Endodermal cell (in vitro differentiated cells): Measurements from ENCODE around the gene CROCC. TPM values are rescaled to one million over a fixed set of nuclear protein-coding genes. Genes with fewer than 3 reads are reported as not detected.
A peak's percentile ranks its signal among the peaks of the same experiment; 100 is the strongest.

Experiments used
- DNase-seq: peaks from one replicate; pipeline ENCODE4 v3.0.0-alpha.2; 2017
- H3K27ac ChIP-seq: 2 replicates; pipeline ENCODE4 v1.5.1; 2013; ENCODE audit warnings: mild to moderate bottlenecking, low read depth, low read length, moderate library complexity
- H3K27me3 ChIP-seq: 2 replicates; pipeline ENCODE4 v1.6.1; 2013; ENCODE audit warnings: mild to moderate bottlenecking, low read length, moderate library complexity; ENCODE audit not compliant: insufficient read depth, control insufficient read depth, poor library complexity, severe bottlenecking
- H3K36me3 ChIP-seq: 2 replicates; pipeline ENCODE4 v1.7.0; 2013; ENCODE audit warnings: mild to moderate bottlenecking, low read length, moderate library complexity; ENCODE audit not compliant: control insufficient read depth, insufficient read depth
- H3K4me1 ChIP-seq: one replicate; pipeline ENCODE4 v1.7.0; 2013; ENCODE audit warnings: low read length; ENCODE audit not compliant: control insufficient read depth, insufficient read depth
- H3K4me3 ChIP-seq: 2 replicates; pipeline ENCODE4 v1.5.1; 2013; ENCODE audit warnings: mild to moderate bottlenecking, low read length, moderate library complexity
- H3K9ac ChIP-seq: 2 replicates; pipeline ENCODE4 v1.6.1; 2013; ENCODE audit warnings: mild to moderate bottlenecking, low read length, moderate library complexity; ENCODE audit not compliant: poor library complexity, severe bottlenecking; ENCODE audit errors: extremely low read depth
- H3K9me3 ChIP-seq: 2 replicates; pipeline ENCODE4 v1.6.1; 2013; ENCODE audit warnings: mild to moderate bottlenecking, low read length, moderate library complexity; ENCODE audit not compliant: control insufficient read depth
- H3K27ac Mint-ChIP-seq: 2 replicates; pipeline ENCODE4 v1.8.0; 2020; ENCODE audit warnings: mixed read lengths
- H3K27me3 Mint-ChIP-seq: 2 replicates; pipeline ENCODE4 v1.8.0; 2021; ENCODE audit warnings: mild to moderate bottlenecking, mixed read lengths; ENCODE audit not compliant: insufficient read depth
- H3K36me3 Mint-ChIP-seq: 2 replicates; pipeline ENCODE4 v1.8.0; 2020; ENCODE audit warnings: low read depth, mixed read lengths
- H3K4me1 Mint-ChIP-seq: 2 replicates; pipeline ENCODE4 v1.8.0; 2020; ENCODE audit warnings: mixed read lengths
- H3K4me3 Mint-ChIP-seq: 2 replicates; pipeline ENCODE4 v1.8.0; 2020; ENCODE audit warnings: mild to moderate bottlenecking, moderate library complexity, mixed read lengths
- H3K9me3 Mint-ChIP-seq: 2 replicates; pipeline ENCODE4 v1.8.0; 2020; ENCODE audit warnings: mild to moderate bottlenecking, mixed read lengths
- CTCF ChIP-seq: fragments of 200-600 bp; sonication (generic); conservative IDR thresholded peaks from 2 replicates; pipeline ENCODE4 v1.5.0; 2021; ENCODE audit warnings: antibody characterized with exemption, mild to moderate bottlenecking
- WGBS, 2 experiments: methylation state at CpG; one replicate each; pipeline versions ENCODE4 v1.1.5 to v1.1.7; 2013; ENCODE audit warnings: missing lambda C conversion rate in 2 of 2, mixed read lengths in 1 of 2; ENCODE audit not compliant: insufficient coverage in 1 of 2, insufficient read length in 1 of 2; 5-methylcytosine and 5-hydroxymethylcytosine counted together
- total RNA-seq, 2 donors: library from RNA; stranded (reverse); fragmentation: NEBNext Ultra II Directional in 1 of 2; extraction: Animal tissue kit (Norgen Biotek cat#: 25700) in 1 of 2; gene quantifications; 2 replicates in 1 of 2; 3 replicates in 1 of 2; pipeline ENCODE4 v1.2.1, GENCODE V29; 2021

CROCC gene
- total RNA-seq, 2 donors from 2014 or later = 58.4 to 61.8 TPM

GRCh38 chr1:17011439-17012307 is 89.9 kb downstream of the CROCC start, which contains the start of gene ATP13A2:
ATP13A2 (minus strand) TSS chr1:17011928; CDS start chr1:17011738, 190 bp downstream.
- peaks cover 32% of the 10 kb centered on the region for H3K4me1 Mint-ChIP-seq
- H3K27ac Mint-ChIP-seq = peak within 1 kb of the TSS; percentile 86
- WGBS, 2 experiments = 3 to 12% methylated on average over 23 to 94 of the region's 94 CpGs
- Histone ChIP-seq H3K36me3 (no peaks in the 10 kb centered on the region), H3K9me3 (no peaks in the 10 kb centered on the region), H3K27ac (no peak within 1 kb of the TSS), H3K27me3 (no peaks in the 10 kb centered on the region), H3K4me1 (peaks cover 11% of the 10 kb centered on the region), H3K9ac (peak within 1 kb of the TSS; percentile 30), H3K4me3 (peak within 1 kb of the TSS; percentile 86)
- peak within 1 kb of the TSS; percentile 73 for H3K4me3 Mint-ChIP-seq
- H3K9me3 Mint-ChIP-seq = no peaks in the 10 kb centered on the region
- H3K36me3 Mint-ChIP-seq = no peaks in the 10 kb centered on the region
- TF ChIP-seq CTCF = no peak
- DNase-seq = peak; percentile 95
- H3K27me3 Mint-ChIP-seq = no peaks in the 10 kb centered on the region

GRCh38 chr1:17012775-17013490 is 91.2 kb downstream of the CROCC start:
- 68 to 82% methylated on average over 9 of the region's 9 CpGs for WGBS, 2 experiments
- TF ChIP-seq CTCF = no peak
- Histone ChIP-seq H3K9ac (no peak overlapping the region), H3K27ac (no peak overlapping the region), H3K27me3 (no peaks in the 10 kb centered on the region), H3K4me3 (no peak overlapping the region), H3K9me3 (no peaks in the 10 kb centered on the region), H3K4me1 (peaks cover 11% of the 10 kb centered on the region), H3K36me3 (peaks cover 6% of the 10 kb centered on the region)
- DNase-seq = peak; percentile 78
- Mint-ChIP-seq H3K36me3 (peaks cover 3% of the 10 kb centered on the region), H3K27ac (no peak overlapping the region), H3K27me3 (no peaks in the 10 kb centered on the region), H3K4me1 (peaks cover 32% of the 10 kb centered on the region), H3K4me3 (no peak overlapping the region), H3K9me3 (no peaks in the 10 kb centered on the region)

- no peak for DNase-seq
- H3K4me1 Mint-ChIP-seq = peaks cover 32% of the 10 kb centered on the region
Observed at GRCh38 chr1:17013491-17014320, 92.0 kb downstream of the CROCC start.

More at GRCh38 chr1:17013491-17014320, 92.0 kb downstream of the CROCC start:
- no peaks in the 10 kb centered on the region for H3K9me3 ChIP-seq
- no peak overlapping the region for H3K9ac ChIP-seq
- Mint-ChIP-seq H3K4me3 (no peak overlapping the region), H3K9me3 (no peaks in the 10 kb centered on the region), H3K36me3 (peaks cover 9% of the 10 kb centered on the region), H3K27me3 (no peaks in the 10 kb centered on the region), H3K27ac (no peak overlapping the region)
- H3K4me1 ChIP-seq = peaks cover 11% of the 10 kb centered on the region
- no peak overlapping the region for H3K27ac ChIP-seq
- H3K27me3 ChIP-seq = no peaks in the 10 kb centered on the region
- H3K4me3 ChIP-seq = no peak overlapping the region
- peaks cover 13% of the 10 kb centered on the region for H3K36me3 ChIP-seq
- TF ChIP-seq CTCF = no peak
- WGBS, 2 experiments = 90 to 92% methylated on average over 12 to 13 of the region's 13 CpGs
